NOMO-1 (cell line): ENCODE data around the gene COL3A1.
A peak's percentile ranks its signal among the peaks of the same experiment; 100 is the strongest.

ENCODE experiments used
- DNase-seq, 2 experiments: peaks; one replicate each; lab custom pipeline; 2025; ENCODE audit not compliant: unreplicated experiment in 2 of 2; lab: John Stamatoyannopoulos, UW

Gene COL3A1

DNA sequence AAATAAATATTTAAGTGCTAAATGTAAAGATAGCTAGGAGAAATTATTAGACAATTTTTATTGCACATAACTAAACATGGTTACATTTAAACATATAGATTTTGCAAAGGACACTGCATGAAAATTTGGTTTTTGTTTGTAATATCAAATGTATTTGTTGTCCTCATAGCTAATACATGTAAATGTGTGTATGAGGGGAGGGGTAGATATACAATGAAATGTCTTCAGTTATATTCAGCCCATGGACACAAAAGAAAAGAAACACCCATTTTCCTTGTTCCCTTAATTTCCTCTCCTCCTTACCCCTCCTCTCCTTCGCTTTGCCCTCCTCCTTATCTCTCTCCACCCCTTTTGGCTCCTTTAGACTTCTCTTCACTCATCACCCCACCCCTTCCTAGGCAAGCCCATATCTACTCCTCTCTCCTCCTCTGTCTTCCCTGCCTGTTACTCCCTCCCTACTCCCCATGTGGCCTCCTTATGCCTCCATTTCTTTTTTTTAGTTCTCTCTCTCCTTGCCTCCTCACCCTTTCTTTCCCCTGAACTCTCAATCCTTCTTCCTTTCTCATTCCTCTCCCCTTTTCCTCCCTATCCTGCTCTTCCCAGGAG is 1.4 kb downstream of the COL3A1 start:
- no peak for DNase-seq

DNA sequence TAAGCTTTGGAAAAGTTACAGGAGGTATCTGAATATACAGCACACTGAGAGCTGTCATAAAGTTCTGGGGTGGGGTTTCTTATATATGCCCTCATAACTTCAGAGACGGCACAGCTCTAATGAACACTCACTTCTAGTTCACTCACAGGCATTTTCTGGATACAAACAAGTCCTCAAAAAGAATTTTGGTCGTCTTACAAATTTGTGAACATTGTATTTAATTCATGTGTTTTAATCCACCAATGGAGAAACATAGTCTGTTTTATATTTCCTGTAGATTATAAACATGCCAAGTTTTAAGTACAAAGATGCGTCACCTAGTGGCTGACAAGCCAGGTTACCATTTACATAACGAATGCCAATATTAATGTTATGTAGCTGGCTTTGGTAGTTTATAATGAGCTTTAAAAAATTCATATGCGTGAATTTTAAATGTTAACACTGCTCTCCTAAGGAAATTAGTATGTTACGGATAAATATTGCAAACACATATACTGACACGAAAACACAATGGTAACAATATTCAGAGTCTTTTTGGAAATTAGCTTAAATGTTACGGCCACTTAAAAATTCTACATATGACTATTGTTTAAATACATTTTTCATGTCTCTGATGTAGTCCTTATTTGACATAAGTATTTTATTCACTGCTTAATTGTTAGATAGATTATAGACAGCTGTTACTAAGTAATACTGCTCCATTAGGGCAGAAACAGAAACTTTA is 2.5 kb downstream of the COL3A1 start:
- peak in 1 of 2 experiments; percentile 29 for DNase-seq

DNA sequence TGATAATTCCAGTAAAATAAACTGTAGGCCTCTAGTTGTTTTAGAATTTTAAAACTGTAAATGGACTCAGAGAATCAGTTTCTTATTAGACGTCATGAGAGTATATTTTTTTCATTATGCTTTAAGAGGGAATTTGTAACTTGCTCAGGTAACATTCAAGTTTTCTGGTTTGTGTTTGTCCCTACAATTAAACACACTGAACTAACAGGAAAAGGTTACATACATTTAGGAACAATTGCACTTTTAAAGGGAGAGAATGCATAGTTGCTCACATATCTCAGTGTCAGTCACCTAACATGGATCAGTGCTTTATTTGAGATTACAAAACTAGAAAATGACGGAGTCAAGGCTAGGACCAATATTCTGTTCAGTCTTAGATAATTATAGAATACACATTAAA is 3.1 kb downstream of the COL3A1 start:
- no peak for DNase-seq

GRCh38 chr2:188978291-188979081 is 4.3 kb downstream of the COL3A1 start:
- no peak for DNase-seq

DNA sequence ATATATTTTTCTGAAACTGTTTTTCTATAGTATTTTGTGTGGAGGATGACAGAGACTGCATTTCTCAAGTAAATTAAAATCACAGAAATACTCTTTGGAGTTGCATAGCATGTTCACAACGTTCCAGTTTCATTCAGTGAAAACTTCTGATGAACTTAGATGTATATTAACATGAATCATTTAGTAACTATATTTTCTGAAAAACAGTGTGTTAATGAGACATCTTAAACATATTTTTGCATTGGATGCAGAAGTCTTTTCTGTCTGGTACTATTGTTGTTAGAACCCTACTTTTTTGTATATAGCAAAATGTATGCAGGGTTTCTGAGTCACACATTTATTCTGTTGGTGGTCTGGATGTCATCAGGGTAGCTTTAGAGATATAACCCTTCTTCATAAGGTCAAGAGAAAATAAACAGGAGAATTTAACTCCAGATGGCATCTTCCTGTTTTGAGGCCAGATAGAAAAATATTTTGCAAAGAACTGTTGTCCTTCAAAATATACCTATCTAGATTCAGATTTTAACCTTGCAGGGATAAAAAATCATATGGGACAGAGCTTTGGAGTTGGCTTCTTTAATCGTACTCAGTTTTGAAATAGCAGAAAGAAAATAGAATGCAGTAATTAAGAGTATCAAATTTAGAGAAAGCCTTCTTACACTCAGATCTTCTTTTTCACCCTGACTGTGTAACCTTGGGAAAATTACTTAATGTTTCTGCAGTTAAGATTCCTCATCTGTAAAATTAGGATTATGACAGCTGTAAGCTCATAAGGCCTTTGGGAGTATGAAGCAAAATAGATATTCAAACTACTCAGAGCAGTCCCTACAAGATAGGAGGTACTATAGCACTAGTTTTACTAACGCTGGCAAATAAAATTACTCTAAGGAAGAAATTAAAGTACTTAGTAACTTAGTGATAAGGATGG is 5.3 kb downstream of the COL3A1 start:
- no peak for DNase-seq

DNA sequence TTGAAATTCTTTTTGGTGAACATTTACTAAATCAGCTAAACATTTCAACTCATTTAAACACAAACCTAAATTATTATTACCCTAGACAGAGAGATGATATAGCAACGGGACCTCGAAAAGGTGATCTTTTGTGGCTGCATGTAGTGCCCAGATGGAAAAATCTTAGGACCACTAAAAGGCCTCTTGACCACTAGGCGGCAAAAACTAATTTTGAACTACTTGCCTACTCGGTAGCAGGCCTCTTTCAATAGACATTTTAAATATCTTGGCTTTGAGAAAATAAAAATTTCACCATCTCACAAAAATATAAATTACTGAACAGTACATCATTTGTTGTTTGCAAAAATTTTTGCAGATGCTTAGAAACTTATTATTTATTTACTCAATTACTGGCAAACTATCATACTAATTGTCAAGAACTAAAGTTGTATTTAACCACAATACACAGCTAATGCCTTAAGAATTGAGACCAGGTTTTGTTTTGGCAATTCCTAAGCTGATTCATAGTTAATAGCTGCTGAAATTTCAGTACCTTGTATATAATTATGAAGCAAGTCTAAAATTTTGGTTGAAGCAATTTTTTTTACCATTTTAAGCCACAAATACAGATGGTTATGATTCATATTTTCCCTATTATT is 9.4 kb downstream of the COL3A1 start:
- no peak for DNase-seq

DNA sequence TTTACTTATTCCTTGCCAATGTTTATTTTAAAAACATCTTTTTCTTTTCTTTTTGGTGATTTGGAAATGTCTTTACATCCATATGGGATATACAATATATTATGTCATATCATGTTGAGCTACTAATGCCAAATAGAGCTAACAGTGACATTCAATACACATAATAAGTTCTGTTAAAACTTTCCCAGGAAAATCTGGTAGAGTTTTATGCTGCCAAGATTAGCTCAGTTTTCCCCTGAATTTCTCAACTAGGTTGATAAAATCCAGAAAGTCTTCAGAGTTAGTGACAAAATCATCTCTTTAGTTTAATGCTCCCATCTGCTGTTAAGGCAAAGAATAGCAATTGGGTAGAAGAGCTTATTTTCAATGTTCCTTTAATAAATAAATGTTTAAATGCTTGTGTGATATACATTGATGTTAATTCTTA is 9.9 kb downstream of the COL3A1 start:
- DNase-seq = no peak

DNA sequence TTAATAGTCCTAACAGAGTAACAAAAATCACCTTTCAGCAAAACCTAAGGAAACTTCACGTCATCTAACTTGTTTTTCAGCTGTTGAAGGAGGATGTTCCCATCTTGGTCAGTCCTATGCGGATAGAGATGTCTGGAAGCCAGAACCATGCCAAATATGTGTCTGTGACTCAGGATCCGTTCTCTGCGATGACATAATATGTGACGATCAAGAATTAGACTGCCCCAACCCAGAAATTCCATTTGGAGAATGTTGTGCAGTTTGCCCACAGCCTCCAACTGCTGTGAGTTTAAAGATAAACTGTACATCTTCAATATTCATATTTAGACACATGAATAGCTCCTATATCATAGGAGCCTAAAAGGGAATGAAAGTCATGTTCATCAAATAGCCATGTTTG is 10.5 kb downstream of the COL3A1 start:
- DNase-seq = no peak

- no peak for DNase-seq
Measured at GRCh38 chr2:188986839-188987238, 12.7 kb downstream of the COL3A1 start.

- DNase-seq = no peak
Measured at GRCh38 chr2:188993247-188993646, 19.1 kb downstream of the COL3A1 start.

GRCh38 chr2:188997263-188997662 is 23.1 kb downstream of the COL3A1 start:
- DNase-seq = no peak

DNA sequence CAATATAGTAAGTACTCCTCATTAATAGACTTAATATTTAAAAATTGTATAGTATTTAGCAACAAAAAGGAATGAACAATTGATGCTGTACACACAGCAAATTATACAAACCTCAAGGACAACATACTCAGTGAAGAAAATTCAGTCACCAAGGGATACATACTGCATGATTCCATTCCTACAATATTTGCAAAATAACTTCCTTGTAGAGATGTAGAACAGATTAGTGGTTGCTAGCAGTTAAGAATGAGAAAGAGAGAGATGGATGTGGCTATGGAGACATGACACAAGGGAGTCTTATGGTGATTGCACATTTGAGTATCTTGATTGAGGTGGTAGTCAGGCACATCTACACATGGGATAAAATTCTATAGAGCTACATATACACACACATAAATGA is 26.0 kb downstream of the COL3A1 start:
- no peak for DNase-seq

DNA sequence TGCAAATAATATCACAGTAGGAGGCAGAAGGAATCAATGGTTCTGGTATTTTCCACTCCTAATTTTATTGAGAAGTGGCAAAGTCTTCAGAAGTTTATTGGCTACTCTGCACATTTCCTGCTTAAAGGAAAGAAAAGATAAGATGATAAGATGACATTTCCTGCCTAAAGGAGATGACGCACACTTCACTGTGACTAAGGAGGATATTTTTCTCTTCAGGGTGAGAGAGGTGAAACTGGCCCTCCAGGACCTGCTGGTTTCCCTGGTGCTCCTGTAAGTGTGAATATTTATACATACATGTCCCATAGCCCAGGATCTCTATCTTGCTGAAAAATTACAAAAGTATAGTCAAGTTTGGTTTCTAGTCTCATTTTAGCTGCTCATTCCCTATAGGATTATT is 27.9 kb downstream of the COL3A1 start:
- no peak for DNase-seq

DNA sequence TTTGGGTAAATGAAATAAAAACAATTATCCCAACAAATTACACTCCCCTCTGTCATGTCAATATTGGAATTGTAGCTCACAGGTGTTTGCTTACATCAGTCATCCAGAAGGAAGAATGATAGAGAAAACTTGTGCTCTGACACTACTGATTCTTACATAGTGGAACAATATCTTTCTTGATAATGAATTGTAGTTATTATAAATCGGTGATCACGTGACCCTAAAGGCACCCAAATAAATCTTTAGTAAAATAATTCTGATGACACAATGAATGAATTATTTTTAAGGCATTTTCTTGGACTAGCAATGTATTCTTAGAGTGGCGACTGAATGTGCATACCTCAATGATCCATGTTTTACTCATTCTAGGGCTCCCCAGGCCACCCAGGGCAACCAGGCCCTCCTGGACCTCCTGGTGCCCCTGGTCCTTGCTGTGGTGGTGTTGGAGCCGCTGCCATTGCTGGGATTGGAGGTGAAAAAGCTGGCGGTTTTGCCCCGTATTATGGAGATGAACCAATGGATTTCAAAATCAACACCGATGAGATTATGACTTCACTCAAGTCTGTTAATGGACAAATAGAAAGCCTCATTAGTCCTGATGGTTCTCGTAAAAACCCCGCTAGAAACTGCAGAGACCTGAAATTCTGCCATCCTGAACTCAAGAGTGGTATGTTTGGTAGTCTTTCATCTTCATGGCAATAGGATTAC is 34.5 kb downstream of the COL3A1 start:
- DNase-seq = no peak

GRCh38 chr2:189010536-189010935 is 36.4 kb downstream of the COL3A1 start:
- DNase-seq = no peak

DNA sequence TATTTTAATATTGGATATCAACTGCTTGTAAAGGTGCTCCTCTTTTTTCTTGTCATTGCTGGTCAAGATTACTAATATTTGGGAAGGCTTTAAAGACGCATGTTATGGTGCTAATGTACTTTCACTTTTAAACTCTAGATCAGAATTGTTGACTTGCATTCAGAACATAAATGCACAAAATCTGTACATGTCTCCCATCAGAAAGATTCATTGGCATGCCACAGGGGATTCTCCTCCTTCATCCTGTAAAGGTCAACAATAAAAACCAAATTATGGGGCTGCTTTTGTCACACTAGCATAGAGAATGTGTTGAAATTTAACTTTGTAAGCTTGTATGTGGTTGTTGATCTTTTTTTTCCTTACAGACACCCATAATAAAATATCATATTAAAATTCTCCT is 38.2 kb downstream of the COL3A1 start:
- no peak for DNase-seq

GRCh38 chr2:189013031-189013430 is 38.9 kb downstream of the COL3A1 start:
- DNase-seq = no peak

- no peak for DNase-seq
Measured at GRCh38 chr2:189013671-189014448, 39.7 kb downstream of the COL3A1 start.
